Upper lobe of left lung (tissue), 6 donors: ENCODE measurements around the gene FBXL19. TPM values are rescaled to one million over a fixed set of nuclear protein-coding genes. Genes with fewer than 3 reads are reported as not detected.

ENCODE experiments used
- ATAC-seq, 2 donors: fragments of 200-7000 bp; cut with Tn5 transposase; one replicate each; pipeline ENCODE4 v1.9.1; 2022; ENCODE audit warnings: mild to moderate bottlenecking in 2 of 2, moderate library complexity in 2 of 2; ENCODE audit not compliant: low FRiP score in 2 of 2
- DNase-seq, 2 donors: peaks; one replicate each; pipeline ENCODE4 v3.0.0-alpha.2; 2019 to 2020
- H3K27ac ChIP-seq, 4 donors: fragments of 200-600 bp; sonication (generic); one replicate each; pipeline ENCODE4 v1.5.1; 2016 to 2019
- H3K27me3 ChIP-seq, 4 donors: fragments of 200-600 bp; sonication (generic); one replicate each; pipeline ENCODE4 v1.5.1; 2017 to 2019
- H3K36me3 ChIP-seq, 4 donors: fragments of 200-600 bp; sonication (generic); one replicate each; pipeline ENCODE4 v1.5.1; 2016 to 2019
- H3K4me1 ChIP-seq, 4 donors: fragments of 200-600 bp; sonication (generic); one replicate each; pipeline ENCODE4 v1.5.1; 2018 to 2019
- H3K4me3 ChIP-seq, 4 donors: fragments of 200-600 bp; sonication (generic); one replicate each; pipeline ENCODE4 v1.5.1; 2017 to 2019; ENCODE audit warnings: mild to moderate bottlenecking in 2 of 4, moderate library complexity in 1 of 4
- H3K9me3 ChIP-seq, 4 donors: fragments of 200-600 bp; sonication (generic); one replicate each; pipeline ENCODE4 v1.5.1; 2018 to 2019
- CTCF ChIP-seq, 6 experiments: fragments of 450-650 bp in 4 of 6; fragments of 200-600 bp in 2 of 6; sonication (generic) in 2 of 6; IDR thresholded peaks; one replicate each; pipeline ENCODE4 v1.5.1; 2016 to 2019; ENCODE audit warnings: antibody characterized with exemption in 6 of 6
- EP300 ChIP-seq, 4 donors: sonication (generic); formaldehyde crosslinking; IDR thresholded peaks; one replicate each; pipeline ENCODE4 v1.5.1; 2017; ENCODE audit warnings: antibody characterized with exemption in 4 of 4, control low read depth in 2 of 4
- POLR2A ChIP-seq, 4 donors: fragments of 450-650 bp; IDR thresholded peaks; one replicate each; pipeline ENCODE4 v1.5.1; 2016 to 2017; ENCODE audit warnings: antibody characterized with exemption in 4 of 4, mild to moderate bottlenecking in 2 of 4
- POLR2AphosphoS5 ChIP-seq, 2 donors: sonication (generic); formaldehyde crosslinking; IDR thresholded peaks; one replicate each; pipeline ENCODE4 v1.5.1; 2017; ENCODE audit warnings: antibody characterized with exemption in 2 of 2
- WGBS, 2 donors: methylation state at CpG; one replicate each; pipeline ENCODE4 v1.1.5; 2017 to 2018; 5-methylcytosine and 5-hydroxymethylcytosine counted together
- total RNA-seq, 6 donors: library from RNA; depleted of rRNA in 4 of 6; stranded (reverse); fragments of >200 nt in 4 of 6; gene quantifications; one replicate each; pipeline versions ENCODE4 v1.1.0 to v1.2.1, GENCODE V29; 2016 to 2021
- donor health status: DM: no; HTN: no; CAD: no; lungs with moderate emphysema.
- donor health status: DM: no; HTN: yes; CAD: no; lungs with severe emphysema.

The FBXL19 gene
- total RNA-seq, 6 donors from 2014 or later, result 7.3 to 40.9 (median 15.5) TPM

GRCh38 chr16:30914830-30915229, 8.5 kb upstream of the FBXL19 start:
- Histone ChIP-seq H3K27me3 (no peaks in the 10 kb centered on the region), H3K27ac (no peak overlapping the region), H3K4me3 (no peak overlapping the region), H3K9me3 (no peaks in the 10 kb centered on the region), H3K4me1 (no peaks in the 10 kb centered on the region), H3K36me3 (no peaks in the 10 kb centered on the region)
- DNase-seq, result no peak
- WGBS, 2 donors, result 88 to 95% methylated on average over 2 to 3 of the region's 3 CpGs
- no peak for TF ChIP-seq POLR2AphosphoS5 (IDR thresholded peaks at IDR 0.05)
- no peak for TF ChIP-seq POLR2A (IDR thresholded peaks at IDR 0.05)
- no peak for TF ChIP-seq EP300 (IDR thresholded peaks at IDR 0.05)
- TF ChIP-seq CTCF (IDR thresholded peaks at IDR 0.05), result no peak
- ATAC-seq, result no peak

- no peaks in the 10 kb centered on the region for H3K27me3 ChIP-seq
- H3K27ac ChIP-seq, result no peak overlapping the region
- H3K4me3 ChIP-seq, result no peak overlapping the region
- H3K9me3 ChIP-seq, result no peaks in the 10 kb centered on the region
- no peak for ATAC-seq
- WGBS, 2 donors, result 57 to 93% methylated on average over 1 of the region's 1 CpG
- H3K36me3 ChIP-seq, result no peaks in the 10 kb centered on the region
- H3K4me1 ChIP-seq, result peaks cover 3 to 14% (median 5%) of the 10 kb centered on the region in 4 donors
- DNase-seq, result no peak
- TF ChIP-seq POLR2A (IDR thresholded peaks at IDR 0.05), result no peak
- no peak for TF ChIP-seq CTCF (IDR thresholded peaks at IDR 0.05)
- TF ChIP-seq EP300 (IDR thresholded peaks at IDR 0.05), result no peak
- TF ChIP-seq POLR2AphosphoS5 (IDR thresholded peaks at IDR 0.05), result no peak
Measured at GRCh38 chr16:30918614-30919013, 4.8 kb upstream of the FBXL19 start.

GRCh38 chr16:30920891-30921290, 2.5 kb upstream of the FBXL19 start:
- Histone ChIP-seq H3K9me3 (no peaks in the 10 kb centered on the region), H3K27ac (peak overlapping the region in 1 of 4 donors; percentile 97), H3K4me1 (peaks cover 11 to 31% (median 17%) of the 10 kb centered on the region in 4 donors), H3K36me3 (no peaks in the 10 kb centered on the region), H3K27me3 (no peaks in the 10 kb centered on the region), H3K4me3 (no peak overlapping the region)
- ATAC-seq (no peak), DNase-seq (no peak)
- no peak for TF ChIP-seq CTCF (IDR thresholded peaks at IDR 0.05)
- TF ChIP-seq EP300 (IDR thresholded peaks at IDR 0.05), result no peak
- no peak for TF ChIP-seq POLR2AphosphoS5 (IDR thresholded peaks at IDR 0.05)
- TF ChIP-seq POLR2A (IDR thresholded peaks at IDR 0.05), result no peak
- WGBS, 2 donors, result 63 to 70% methylated on average over 2 of the region's 2 CpGs

- no peaks in the 10 kb centered on the region for H3K9me3 ChIP-seq
- H3K4me1 ChIP-seq, result peaks cover 11 to 31% (median 17%) of the 10 kb centered on the region in 4 donors
- H3K36me3 ChIP-seq, result peaks cover 0 to 2% (median under 1%) of the 10 kb centered on the region in 4 donors
- ATAC-seq, result no peak
- no peaks in the 10 kb centered on the region for H3K27me3 ChIP-seq
- no peak for TF ChIP-seq CTCF (IDR thresholded peaks at IDR 0.05)
- TF ChIP-seq EP300 (IDR thresholded peaks at IDR 0.05), result no peak
- no peak for TF ChIP-seq POLR2A (IDR thresholded peaks at IDR 0.05)
- TF ChIP-seq POLR2AphosphoS5 (IDR thresholded peaks at IDR 0.05), result no peak
- peak overlapping the region in 3 of 4 donors; percentile 66 to 82 (median 81) for H3K4me3 ChIP-seq
- no peak for DNase-seq
- WGBS, 2 donors, result 26 to 28% methylated on average over 6 of the region's 6 CpGs
- H3K27ac ChIP-seq, result peak overlapping the region in 3 of 4 donors; percentile 96 to 98 (median 97)
Measured at GRCh38 chr16:30921459-30921747, 2.0 kb upstream of the FBXL19 start.

- Histone ChIP-seq H3K36me3 (peaks cover 0 to 7% (median 3%) of the 10 kb centered on the region in 4 donors), H3K9me3 (no peaks in the 10 kb centered on the region), H3K4me3 (peak overlapping the region; percentile 9 to 82 (median 74)), H3K27me3 (no peaks in the 10 kb centered on the region), H3K4me1 (peaks cover 11 to 31% (median 17%) of the 10 kb centered on the region in 4 donors), H3K27ac (peak overlapping the region; percentile 89 to 98 (median 96))
- ATAC-seq, result peak; percentile 58 to 76
- peak in 1 of 2 donors; percentile 22 for TF ChIP-seq POLR2AphosphoS5 (IDR thresholded peaks at IDR 0.05)
- TF ChIP-seq EP300 (IDR thresholded peaks at IDR 0.05), result no peak
- TF ChIP-seq POLR2A (IDR thresholded peaks at IDR 0.05), result peak in 2 of 4 donors; percentile 12 to 13
- peak; percentile 89 to 95 (median 94) for TF ChIP-seq CTCF (IDR thresholded peaks at IDR 0.05)
- 0 to 1% methylated on average over 22 to 37 of the region's 37 CpGs for WGBS, 2 donors
- peak; percentile 66 to 92 for DNase-seq
Measured at GRCh38 chr16:30921748-30922419, 1.5 kb upstream of the FBXL19 start.
